Activated CD4-positive, alpha-beta T cell treated with anti-CD3 and anti-CD28 coated beads, Interleukin-2, amount 50 U/mL, for 48 hours (primary cell): Measurements from ENCODE around the gene CTSW.

Experiments
- DNase-seq, 2 experiments: peaks; one replicate each; pipeline ENCODE4 v3.0.0-alpha.2; 2020

CTSW gene

GRCh38 chr11:65886826-65887722, 7.4 kb downstream of the CTSW start:
- DNase-seq: no peak

- no peak for DNase-seq
These were observed 8.1 kb downstream of the CTSW start for GRCh38 chr11:65887723-65888162.

DNA sequence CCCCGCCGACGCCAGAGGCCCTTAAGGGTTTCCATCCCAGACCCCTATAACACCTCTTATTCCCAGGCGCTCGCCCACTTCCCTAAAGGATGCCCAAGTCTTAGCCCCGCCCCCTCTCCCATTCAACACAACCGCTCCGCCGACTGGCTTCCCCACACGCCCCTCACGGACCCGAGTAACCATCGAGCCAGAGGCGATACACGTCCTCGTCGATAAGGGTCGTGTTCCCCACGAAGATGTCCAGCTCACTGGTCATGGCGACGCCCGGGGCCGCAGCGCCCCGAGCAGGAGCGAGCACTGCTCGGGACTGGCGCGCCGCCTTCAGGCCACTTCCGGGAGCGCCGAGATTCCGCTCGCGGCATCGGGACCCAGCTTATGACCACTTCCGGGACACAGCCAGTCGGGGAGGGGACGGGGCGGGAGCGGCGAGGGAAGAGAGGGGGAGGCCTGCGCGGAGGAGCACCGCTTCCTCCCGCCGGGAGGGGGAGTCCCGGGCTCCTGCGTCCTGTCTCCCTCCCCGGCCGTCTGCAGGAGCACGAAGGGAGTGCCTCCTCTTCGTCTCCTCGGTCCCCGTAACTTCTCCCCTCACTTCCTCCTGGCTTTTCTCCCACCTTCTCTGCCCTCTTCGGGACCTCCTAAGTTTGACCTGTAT, 8.7 kb downstream of the CTSW start, which contains the start of gene FIBP:
FIBP (minus strand) TSS at position 309 of the 652 bp plus-strand sequence; CDS start at position 256, 53 bp downstream.
- peak; percentile 97 to 98 for DNase-seq

DNA sequence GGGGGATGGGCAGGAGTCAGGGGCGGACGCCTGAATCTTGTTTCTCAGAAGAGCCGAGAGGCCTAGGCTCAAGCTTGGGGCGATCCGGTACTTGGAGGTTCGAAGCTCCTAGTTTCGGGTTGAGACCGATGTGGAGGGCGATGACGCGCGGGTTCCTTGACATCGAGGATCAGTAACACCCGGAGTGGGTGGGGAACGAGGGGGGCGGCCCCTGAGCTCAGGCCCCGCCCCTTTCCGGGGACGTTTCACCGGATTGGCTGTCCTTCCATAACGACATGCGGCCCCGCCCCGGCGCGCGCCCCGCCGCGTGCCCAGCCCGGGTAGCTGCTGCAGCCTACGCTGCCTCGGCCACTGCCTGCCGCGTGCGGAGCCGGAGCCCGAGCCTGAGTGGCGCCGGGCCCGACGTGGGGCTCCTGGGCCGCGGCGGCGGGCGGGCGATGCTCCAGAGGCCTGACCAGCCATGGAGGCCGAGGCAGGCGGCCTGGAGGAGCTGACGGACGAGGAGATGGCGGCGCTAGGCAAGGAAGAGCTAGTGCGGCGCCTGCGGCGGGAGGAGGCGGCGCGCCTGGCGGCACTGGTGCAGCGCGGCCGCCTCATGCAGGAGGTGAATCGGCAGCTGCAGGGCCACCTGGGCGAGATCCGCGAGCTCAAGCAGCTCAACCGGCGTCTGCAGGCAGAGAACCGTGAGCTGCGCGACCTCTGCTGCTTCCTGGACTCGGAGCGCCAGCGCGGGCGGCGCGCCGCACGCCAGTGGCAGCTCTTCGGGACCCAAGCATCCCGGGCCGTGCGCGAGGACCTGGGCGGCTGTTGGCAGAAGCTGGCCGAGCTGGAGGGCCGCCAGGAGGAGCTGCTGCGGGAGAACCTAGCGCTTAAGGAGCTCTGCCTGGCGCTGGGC, 10.9 kb downstream of the CTSW start, which contains the start of gene CCDC85B:
CCDC85B (plus strand) TSS at position 350 of the 895 bp plus-strand sequence; CDS start at position 461, 111 bp downstream.
- peak; percentile 99 for DNase-seq

GRCh38 chr11:65891219-65892136, 11.8 kb downstream of the CTSW start:
- DNase-seq: peak; percentile 52 to 57

- peak; percentile 53 to 59 for DNase-seq
These were observed 12.5 kb downstream of the CTSW start for GRCh38 chr11:65892137-65892540.

DNA sequence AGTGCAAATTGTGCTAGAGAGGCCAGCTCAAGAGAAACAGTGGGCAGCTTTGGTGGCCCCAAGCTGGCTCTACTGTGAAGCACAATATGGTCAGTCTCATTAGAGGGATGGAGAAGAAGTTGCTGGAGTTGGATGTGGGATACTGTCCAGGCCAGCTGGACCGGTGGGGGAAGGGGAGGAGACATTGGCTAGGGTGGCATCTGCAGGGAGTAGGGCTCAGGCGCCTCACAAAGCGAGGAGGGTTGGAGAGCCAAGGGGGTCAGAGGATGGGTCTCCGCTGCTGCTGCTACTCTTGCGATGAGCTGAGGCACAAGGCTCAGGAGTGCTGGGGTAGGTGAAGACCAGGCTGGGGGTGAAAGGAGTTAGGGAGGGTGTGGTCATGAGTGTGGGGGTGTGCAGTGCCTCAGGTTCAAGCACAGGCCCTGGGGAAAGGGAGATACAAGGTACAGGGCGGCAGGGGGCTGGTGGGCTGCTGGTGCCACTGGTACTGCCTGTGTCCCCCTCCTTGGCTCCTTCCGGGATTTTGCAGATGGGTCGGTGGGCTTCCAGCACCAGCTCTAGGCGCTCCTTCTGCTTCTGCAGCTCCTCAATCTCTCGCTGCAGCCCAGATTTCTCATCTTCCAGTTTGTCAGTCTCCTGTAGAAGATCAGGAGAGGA, 13.2 kb downstream of the CTSW start:
- DNase-seq: no peak

DNA sequence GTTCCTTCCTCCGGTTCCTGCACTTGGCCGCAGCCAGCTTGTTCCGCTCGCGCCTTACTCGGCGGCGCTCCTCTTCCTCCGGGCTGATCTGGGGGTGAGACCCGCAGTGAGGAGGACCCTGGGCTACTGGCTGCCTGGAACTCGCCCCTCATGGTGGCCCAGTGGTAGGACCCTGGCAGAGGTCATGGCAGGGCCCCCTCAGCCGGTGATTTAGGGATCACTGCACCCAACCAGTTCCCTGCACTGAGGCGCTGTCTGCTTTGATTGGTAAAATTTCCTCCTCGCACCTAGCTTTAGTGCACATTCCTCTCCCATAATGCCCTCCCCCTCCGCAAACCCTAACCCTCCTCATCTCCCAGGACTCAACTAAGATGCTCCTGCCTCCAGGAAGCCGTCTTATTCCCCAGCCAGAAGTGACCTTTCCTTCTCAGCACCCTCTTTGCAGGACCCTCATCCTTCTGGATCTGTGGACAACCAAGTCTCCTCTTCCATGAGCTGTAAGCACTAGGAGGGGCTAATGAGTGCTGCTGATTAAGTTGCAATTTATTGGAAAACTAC, 14.5 kb downstream of the CTSW start:
- peak; percentile 45 to 52 for DNase-seq

GRCh38 chr11:65895482-65895981, 15.9 kb downstream of the CTSW start:
- no peak for DNase-seq

DNA sequence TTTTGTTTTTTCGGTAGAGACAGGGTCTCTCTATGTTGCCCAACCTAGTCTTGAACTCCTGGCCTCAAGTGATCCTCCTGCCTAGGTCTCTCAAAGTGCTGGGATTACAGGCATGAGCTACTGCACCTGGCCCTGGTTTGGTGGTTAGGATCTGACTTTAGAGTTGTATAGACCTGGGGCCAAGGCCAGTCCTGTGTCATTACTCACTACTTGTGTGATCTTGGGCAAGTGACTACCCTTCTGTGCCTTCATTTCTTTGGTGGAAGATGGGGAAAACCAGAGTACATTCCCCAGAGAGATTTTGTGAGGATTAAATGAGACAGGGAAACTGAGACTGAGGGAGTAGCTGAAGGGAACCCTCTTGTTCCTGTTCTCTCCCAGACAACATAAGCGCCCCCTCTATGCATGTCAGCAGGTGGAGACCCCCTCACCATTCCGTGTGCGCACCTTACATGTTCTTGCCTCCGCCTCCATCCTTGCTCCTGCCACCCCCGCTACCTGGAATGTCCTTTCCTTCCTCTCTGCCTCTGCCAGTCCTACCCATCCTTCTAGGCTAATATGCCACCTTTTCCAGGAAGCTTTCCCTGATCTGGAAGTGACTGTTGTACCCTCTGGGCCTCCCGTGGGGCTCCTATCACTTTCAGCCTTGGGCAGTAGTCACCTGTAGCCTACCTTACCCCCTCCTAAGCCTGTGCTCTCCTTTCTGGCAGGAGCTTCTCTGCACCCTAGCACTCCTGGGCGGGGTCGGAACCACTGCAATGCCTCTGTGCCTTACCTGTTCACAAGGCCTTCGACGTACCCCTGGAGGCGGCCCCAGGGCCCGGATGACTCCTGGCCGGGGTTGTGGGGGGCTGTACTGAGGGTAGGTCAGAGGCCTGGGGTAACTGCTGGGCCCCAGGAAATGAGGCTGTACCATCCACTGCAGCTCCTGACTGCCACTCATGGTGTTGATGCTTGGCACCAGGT, 16.7 kb downstream of the CTSW start:
- no peak for DNase-seq

- no peak for DNase-seq
These were observed 17.4 kb downstream of the CTSW start for GRCh38 chr11:65897020-65897471.

DNA sequence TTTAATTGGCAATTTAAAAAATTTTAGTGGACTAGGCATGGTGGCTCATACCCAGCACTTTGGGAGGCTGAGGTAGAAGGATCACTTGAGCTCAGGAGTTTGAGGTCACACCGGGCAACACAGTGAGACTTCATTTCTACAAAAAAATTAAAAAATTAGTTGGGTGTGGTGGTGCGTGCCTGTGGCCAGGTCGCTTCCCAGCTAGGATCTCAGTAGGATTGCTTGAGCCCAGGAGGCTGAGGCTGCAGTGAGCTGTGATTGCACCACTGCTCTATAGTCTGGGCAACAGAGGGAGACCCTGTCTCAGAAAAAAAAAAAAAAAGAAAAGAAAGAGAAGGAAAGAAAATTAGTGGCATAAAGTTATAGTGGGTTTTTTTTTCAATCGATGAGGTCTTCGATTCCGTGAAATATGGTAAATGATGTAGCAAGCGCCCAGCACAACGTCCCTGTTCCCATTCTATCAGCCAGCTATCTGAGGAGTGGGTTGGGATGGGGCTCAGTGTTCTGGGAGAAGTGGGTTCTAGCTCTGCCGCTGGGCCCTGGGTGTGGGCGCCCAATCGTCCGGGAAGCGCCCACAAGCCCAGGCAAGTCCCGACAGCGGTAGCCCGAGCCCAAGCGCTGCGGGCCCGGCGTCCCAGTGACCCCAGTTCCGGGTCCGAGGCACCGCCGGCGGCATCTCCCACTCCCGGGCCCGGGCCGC, 19.2 kb downstream of the CTSW start:
- no peak for DNase-seq

DNA sequence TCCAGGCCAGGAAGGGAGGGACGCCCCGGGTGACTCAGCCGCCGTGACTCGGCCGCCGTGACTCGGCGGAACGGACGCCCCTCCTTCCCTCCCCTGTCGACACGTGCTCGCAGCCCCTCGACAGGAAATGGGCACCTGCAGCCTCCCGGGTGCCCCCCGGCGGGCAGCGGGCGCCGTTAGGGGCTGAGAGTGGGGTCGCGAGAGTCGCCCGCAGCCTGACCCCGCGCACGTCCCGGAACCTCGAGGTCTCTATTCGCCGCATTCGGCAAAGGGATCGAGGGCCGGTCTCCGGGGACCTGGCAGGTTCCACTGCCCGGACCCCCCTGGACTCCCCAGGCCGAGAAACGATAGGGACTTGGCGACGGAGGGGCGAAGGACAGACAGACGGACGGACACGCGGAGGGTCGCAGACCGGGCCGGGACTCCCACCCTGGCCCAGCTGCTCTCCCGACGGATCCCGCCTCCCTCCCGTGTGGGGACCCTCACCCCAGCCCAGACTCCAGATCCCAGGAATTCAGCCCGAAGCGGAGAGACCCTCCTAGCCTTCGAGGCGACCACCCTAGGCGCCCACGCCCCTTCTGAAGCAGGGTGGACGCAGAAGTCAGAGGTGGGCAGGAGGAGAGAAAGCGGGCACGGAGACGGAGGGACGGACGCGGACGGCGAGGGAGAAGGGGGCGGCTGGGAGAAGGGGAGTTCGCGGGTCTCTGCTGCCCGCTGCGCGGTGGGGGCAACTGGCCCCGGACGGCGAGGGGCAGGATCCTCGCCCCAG, 19.9 kb downstream of the CTSW start:
- peak; percentile 80 to 86 for DNase-seq

GRCh38 chr11:65900125-65900898, 20.7 kb downstream of the CTSW start, which contains the start of gene FOSL1:
Gene FOSL1, minus strand, starts transcription at chr11:65900388. Its CDS starts 49 bp downstream, at chr11:65900339.
- peak; percentile 96 to 97 for DNase-seq

DNA sequence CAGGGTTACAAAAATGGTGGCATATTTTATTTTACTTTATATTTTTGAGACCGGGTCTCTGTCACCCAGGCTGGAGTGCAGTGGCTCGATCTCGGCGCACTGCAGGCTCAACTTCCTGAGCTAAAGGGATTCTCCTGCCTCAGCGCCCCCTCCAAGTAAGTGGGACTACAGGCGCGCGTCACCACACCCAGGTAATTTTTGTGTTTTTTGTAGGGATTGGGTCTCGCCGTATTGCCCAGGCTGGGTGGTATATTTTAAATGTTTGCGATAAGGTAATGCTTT, 21.2 kb downstream of the CTSW start:
- DNase-seq: no peak

- no peak for DNase-seq
These were observed 23.4 kb downstream of the CTSW start for GRCh38 chr11:65903068-65903481.

GRCh38 chr11:65903715-65904114, 24.1 kb downstream of the CTSW start:
- DNase-seq: no peak
